Measurements from ENCODE around the gene RASSF3. TPM values are rescaled to one million over a fixed set of nuclear protein-coding genes. Genes with fewer than 3 reads are reported as not detected.

The RASSF3 gene
- total and polyA plus RNA-seq, 10 of the 15 experiments (the other 5 are each of a cell fraction or from before 2014, with no cell fraction given): 6.9 to 62.4 (median 30.3) TPM

DNA sequence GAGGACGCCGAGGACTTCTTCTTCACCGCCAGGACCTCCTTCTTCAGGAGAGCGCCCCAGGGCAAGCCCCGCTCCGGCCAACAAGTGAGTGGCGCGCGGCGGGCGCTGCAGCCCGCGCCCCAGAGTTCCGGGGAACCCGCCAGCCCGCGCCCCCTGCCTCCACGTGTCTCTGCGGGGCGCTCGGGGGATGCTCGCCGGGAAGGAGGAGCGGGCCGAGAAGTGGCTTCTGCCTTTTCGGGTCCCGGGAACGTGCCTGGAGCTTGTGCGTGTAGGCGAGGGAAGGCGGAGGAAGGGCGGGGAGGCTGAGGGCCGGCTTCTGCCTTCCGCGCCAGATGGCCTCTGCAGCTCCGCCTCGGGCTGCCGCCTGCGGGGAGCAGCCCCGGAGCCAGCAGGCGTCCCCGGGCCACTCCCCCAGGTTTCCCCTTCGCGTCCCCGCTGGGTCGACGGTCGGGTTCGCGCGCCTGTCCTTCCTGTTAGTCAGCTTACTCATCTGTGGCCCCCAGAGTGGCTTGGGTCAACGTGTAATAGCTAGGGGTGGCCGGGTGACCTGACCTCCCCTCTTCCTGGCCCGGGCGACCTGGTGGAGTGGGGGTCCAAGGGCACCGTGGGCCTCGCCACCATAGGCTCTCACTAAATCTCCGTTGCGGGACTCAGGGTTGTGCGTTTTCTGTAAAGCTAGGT lies 505 bp downstream of the RASSF3 start (continued):
- TF ChIP-seq, protein P1, sequence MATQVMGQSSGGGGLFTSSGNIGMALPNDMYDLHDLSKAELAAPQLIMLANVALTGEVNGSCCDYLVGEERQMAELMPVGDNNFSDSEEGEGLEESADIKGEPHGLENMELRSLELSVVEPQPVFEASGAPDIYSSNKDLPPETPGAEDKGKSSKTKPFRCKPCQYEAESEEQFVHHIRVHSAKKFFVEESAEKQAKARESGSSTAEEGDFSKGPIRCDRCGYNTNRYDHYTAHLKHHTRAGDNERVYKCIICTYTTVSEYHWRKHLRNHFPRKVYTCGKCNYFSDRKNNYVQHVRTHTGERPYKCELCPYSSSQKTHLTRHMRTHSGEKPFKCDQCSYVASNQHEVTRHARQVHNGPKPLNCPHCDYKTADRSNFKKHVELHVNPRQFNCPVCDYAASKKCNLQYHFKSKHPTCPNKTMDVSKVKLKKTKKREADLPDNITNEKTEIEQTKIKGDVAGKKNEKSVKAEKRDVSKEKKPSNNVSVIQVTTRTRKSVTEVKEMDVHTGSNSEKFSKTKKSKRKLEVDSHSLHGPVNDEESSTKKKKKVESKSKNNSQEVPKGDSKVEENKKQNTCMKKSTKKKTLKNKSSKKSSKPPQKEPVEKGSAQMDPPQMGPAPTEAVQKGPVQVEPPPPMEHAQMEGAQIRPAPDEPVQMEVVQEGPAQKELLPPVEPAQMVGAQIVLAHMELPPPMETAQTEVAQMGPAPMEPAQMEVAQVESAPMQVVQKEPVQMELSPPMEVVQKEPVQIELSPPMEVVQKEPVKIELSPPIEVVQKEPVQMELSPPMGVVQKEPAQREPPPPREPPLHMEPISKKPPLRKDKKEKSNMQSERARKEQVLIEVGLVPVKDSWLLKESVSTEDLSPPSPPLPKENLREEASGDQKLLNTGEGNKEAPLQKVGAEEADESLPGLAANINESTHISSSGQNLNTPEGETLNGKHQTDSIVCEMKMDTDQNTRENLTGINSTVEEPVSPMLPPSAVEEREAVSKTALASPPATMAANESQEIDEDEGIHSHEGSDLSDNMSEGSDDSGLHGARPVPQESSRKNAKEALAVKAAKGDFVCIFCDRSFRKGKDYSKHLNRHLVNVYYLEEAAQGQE (IDR thresholded peaks at IDR 0.05; ENCODE audit: low read depth, low read length): no peak

DNA sequence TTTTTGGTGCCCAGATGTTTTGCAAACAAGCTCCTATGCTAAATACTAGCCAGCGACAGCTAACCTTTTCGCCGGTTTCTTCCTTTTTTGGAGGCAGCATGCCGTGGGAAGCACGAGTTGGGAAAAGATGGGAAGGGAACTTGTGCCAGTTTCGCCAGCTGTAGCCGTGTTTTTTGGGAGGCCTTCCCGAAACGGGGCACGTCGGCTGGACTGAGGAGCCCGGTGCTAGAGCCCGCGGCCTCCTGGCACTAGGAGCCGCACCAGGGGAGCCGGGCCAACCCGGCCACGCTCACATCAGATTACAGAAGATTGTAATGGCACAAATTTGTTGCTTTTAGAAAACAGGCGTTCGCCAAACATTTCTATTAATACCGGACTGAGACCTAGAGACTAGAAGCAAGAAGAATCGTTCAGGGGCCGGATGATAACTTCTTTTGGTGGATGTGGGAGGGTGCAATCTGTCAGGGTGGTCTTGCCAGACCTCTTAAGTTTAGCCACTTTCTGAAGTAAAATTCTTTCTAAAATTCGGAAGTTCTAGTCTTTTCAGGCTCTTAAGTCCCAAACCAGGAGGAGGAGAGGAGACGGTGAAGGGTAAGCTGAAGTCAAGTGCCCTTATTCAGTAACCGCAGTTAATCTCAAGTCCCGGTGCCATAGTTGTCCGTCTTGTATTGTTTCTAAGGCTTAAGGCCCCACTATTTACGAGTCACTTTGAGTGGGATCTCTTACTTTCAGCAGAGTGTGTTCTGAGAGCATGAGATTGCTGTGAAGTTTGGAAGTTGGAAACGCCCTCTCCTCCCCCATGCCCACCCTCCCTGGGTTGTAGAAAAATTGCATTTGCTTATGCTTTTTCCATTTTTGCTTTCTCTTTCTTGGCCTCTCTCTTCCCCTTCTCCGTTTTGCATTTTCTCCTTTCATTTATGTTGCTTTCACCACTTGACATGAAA lies 1.3 kb downstream of the RASSF3 start:
- peak overlapping the region; percentile 93 for H3K4me3 ChIP-seq
- ATAC-seq (peak; percentile 8), FAIRE-seq (peak; percentile 59), DNase-seq (ENCODE audit: low read depth, low spot score) (no peak)
- peaks cover 67% of the 10 kb centered on the region for H3K79me2 ChIP-seq (ENCODE audit: control insufficient read depth, insufficient read depth, low read length)
- 0 out of 4 replicates have a peak, but pooled peaks cover 0 to 3% of the 10 kb centered on the region in 2 experiments for H3K36me3 ChIP-seq (ENCODE audit: control insufficient read depth in 2 of 2, insufficient read depth in 2 of 2, low read length in 1 of 2)
- no peaks in the 10 kb centered on the region for H3K27me3 ChIP-seq (replicated peaks in 1 of 2; ENCODE audit: control insufficient read depth in 2 of 2, insufficient read depth in 2 of 2, low read length in 1 of 2)
- H3K9ac ChIP-seq (ENCODE audit: control insufficient read depth, insufficient read depth, low read length): peak overlapping the region; percentile 89
- H3K27ac ChIP-seq (ENCODE audit: control insufficient read depth, insufficient read depth): peak overlapping the region; percentile 83
- in situ Hi-C loops (cut with MboI) (no loop called here), intact Hi-C loops (cut with micrococcal nuclease; ENCODE audit: unreplicated experiment) (loop anchor here (2.0 to 10.0 kb wide), 7 partner anchors 13 to 1443 kb away; partner anchors contain the start of genes GNS, LEMD3 and TBK1)
- SMC1A ChIA-PET (ENCODE audit: uncharacterized antibody, unreplicated experiment): interaction anchor here (0.7 to 5.2 kb wide), 15 partner anchors 8 to 545 kb away, joined by 3 to 38 read pairs (median 4); no protein-coding TSS in a partner anchor
- POLR2A ChIA-PET: interaction anchor here (0.5 to 6.4 kb wide), 8 partner anchors 11 to 156 kb away, joined by 3 to 88 read pairs (median 6); no protein-coding TSS in a partner anchor
- H3K9me3 ChIP-seq (replicated peaks; ENCODE audit: control insufficient read depth, insufficient read depth, low read length): no peaks in the 10 kb centered on the region
- H3K4me2 ChIP-seq (ENCODE audit: control insufficient read depth, insufficient read depth): peak overlapping the region; percentile 56
- peaks cover 24% of the 10 kb centered on the region; the same call in 1 of the 2 replicates for H3K4me1 ChIP-seq (ENCODE audit: control insufficient read depth, insufficient read depth, low read length)
- peak overlapping the region; percentile 24 for H2AFZ ChIP-seq (ENCODE audit: control insufficient read depth, low read depth, low read length)
- RAD21 ChIA-PET (ENCODE audit: unreplicated experiment): interaction anchor here (0.6 to 5.8 kb wide), 13 partner anchors 12 to 271 kb away, joined by 3 to 86 read pairs (median 6); no protein-coding TSS in a partner anchor
- TSS peak; percentile 57 for BruUV-seq (replicated peaks)
- H4K20me1 ChIP-seq (ENCODE audit: control insufficient read depth, insufficient read depth): no peaks in the 10 kb centered on the region
- CTCF ChIA-PET: interaction anchor here (0.8 to 1.5 kb wide), 7 partner anchors 9 to 86 kb away, joined by 3 to 7 read pairs (median 5); no protein-coding TSS in a partner anchor
- WGBS (ENCODE audit: insufficient coverage, insufficient replicate concordance, low lambda C conversion rate, missing lambda C conversion rate): 1% methylated on average over 31 of the region's 31 CpGs
- TF ChIP-seq ZNF217 (IDR thresholded peaks at IDR 0.05) (no peak), IRF4 (IDR thresholded peaks at IDR 0.05; ENCODE audit: low read depth, low read length) (no peak), SIN3A (IDR thresholded peaks at IDR 0.05; ENCODE audit: low read depth, low read length) (0 out of 2 replicates have a peak, but pooled peaks have one; percentile 53), RUNX3 (IDR thresholded peaks at IDR 0.05; ENCODE audit: low read length) (peak; percentile 52), ZSCAN29 (IDR thresholded peaks at IDR 0.05) (no peak), BHLHE40 (IDR thresholded peaks at IDR 0.05; ENCODE audit: borderline replicate concordance in 1 of 2, low read depth in 2 of 2, low read length in 1 of 2) (no peak), CEBPB (IDR thresholded peaks at IDR 0.05; ENCODE audit: borderline replicate concordance in 1 of 2, low read depth in 2 of 2, low read length in 2 of 2) (no peak)
- TF ChIP-seq, protein P2, sequence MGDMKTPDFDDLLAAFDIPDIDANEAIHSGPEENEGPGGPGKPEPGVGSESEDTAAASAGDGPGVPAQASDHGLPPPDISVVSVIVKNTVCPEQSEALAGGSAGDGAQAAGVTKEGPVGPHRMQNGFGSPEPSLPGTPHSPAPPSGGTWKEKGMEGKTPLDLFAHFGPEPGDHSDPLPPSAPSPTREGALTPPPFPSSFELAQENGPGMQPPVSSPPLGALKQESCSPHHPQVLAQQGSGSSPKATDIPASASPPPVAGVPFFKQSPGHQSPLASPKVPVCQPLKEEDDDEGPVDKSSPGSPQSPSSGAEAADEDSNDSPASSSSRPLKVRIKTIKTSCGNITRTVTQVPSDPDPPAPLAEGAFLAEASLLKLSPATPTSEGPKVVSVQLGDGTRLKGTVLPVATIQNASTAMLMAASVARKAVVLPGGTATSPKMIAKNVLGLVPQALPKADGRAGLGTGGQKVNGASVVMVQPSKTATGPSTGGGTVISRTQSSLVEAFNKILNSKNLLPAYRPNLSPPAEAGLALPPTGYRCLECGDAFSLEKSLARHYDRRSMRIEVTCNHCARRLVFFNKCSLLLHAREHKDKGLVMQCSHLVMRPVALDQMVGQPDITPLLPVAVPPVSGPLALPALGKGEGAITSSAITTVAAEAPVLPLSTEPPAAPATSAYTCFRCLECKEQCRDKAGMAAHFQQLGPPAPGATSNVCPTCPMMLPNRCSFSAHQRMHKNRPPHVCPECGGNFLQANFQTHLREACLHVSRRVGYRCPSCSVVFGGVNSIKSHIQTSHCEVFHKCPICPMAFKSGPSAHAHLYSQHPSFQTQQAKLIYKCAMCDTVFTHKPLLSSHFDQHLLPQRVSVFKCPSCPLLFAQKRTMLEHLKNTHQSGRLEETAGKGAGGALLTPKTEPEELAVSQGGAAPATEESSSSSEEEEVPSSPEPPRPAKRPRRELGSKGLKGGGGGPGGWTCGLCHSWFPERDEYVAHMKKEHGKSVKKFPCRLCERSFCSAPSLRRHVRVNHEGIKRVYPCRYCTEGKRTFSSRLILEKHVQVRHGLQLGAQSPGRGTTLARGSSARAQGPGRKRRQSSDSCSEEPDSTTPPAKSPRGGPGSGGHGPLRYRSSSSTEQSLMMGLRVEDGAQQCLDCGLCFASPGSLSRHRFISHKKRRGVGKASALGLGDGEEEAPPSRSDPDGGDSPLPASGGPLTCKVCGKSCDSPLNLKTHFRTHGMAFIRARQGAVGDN (IDR thresholded peaks at IDR 0.05): no peak
